Dendritic cell treated with granulocyte-macrophage colony-stimulating factor and Interleukin-4, amounts not matched to agents 40 ng/mL and 50 ng/mL, for 4 days (primary cell): ENCODE data around the gene CRYL1.

Source experiments
- H3K27ac Mint-ChIP-seq: one replicate; pipeline ENCODE4 v1.8.0; 2022; ENCODE audit warnings: mild to moderate bottlenecking, mixed read lengths
- H3K27me3 Mint-ChIP-seq: one replicate; pipeline ENCODE4 v1.8.0; 2022; ENCODE audit warnings: mild to moderate bottlenecking, mixed read lengths
- H3K36me3 Mint-ChIP-seq: one replicate; pipeline ENCODE4 v1.8.0; 2022; ENCODE audit warnings: low read depth, mixed read lengths
- H3K4me1 Mint-ChIP-seq: one replicate; pipeline ENCODE4 v1.8.0; 2022; ENCODE audit warnings: low read depth, mixed read lengths
- H3K4me3 Mint-ChIP-seq: one replicate; pipeline ENCODE4 v1.8.0; 2022; ENCODE audit warnings: mild to moderate bottlenecking, moderate library complexity, mixed read lengths
- H3K9me3 Mint-ChIP-seq: one replicate; pipeline ENCODE4 v1.8.0; 2022; ENCODE audit warnings: mixed read lengths
- intact Hi-C: fragments of 100-400 bp; cut with micrococcal nuclease; formaldehyde crosslinking; loops from one replicate; pipeline ENCODE4 v1.15.0; 2022

The CRYL1 gene

GRCh38 chr13:20553311-20553710, 27.7 kb upstream of the CRYL1 start:
- no peaks in the 10 kb centered on the region for H3K27me3 Mint-ChIP-seq
- no peaks in the 10 kb centered on the region for H3K9me3 Mint-ChIP-seq
- no peak overlapping the region for H3K27ac Mint-ChIP-seq
- no peaks in the 10 kb centered on the region for H3K36me3 Mint-ChIP-seq
- intact Hi-C loops = no loop called here
- H3K4me3 Mint-ChIP-seq = no peak overlapping the region
- no peaks in the 10 kb centered on the region for H3K4me1 Mint-ChIP-seq

GRCh38 chr13:20550799-20551198, 25.1 kb upstream of the CRYL1 start:
- Mint-ChIP-seq H3K9me3 (no peaks in the 10 kb centered on the region), H3K4me3 (no peak overlapping the region), H3K4me1 (peaks cover 20% of the 10 kb centered on the region), H3K27ac (no peak overlapping the region), H3K36me3 (no peaks in the 10 kb centered on the region), H3K27me3 (no peaks in the 10 kb centered on the region)
- intact Hi-C loops = no loop called here

- Mint-ChIP-seq H3K4me1 (peaks cover 29% of the 10 kb centered on the region), H3K9me3 (no peaks in the 10 kb centered on the region), H3K36me3 (no peaks in the 10 kb centered on the region), H3K27ac (peak overlapping the region; percentile 48), H3K4me3 (no peak overlapping the region), H3K27me3 (no peaks in the 10 kb centered on the region)
- intact Hi-C loops = no loop called here
Observed at GRCh38 chr13:20547479-20547908, 21.8 kb upstream of the CRYL1 start.

GRCh38 chr13:20546556-20546955, 20.9 kb upstream of the CRYL1 start:
- H3K27me3 Mint-ChIP-seq = no peaks in the 10 kb centered on the region
- peak overlapping the region; percentile 7 for H3K4me3 Mint-ChIP-seq
- H3K9me3 Mint-ChIP-seq = no peaks in the 10 kb centered on the region
- intact Hi-C loops = no loop called here
- peaks cover 29% of the 10 kb centered on the region for H3K4me1 Mint-ChIP-seq
- H3K36me3 Mint-ChIP-seq = no peaks in the 10 kb centered on the region
- peak overlapping the region; percentile 77 for H3K27ac Mint-ChIP-seq

- no peaks in the 10 kb centered on the region for H3K36me3 Mint-ChIP-seq
- intact Hi-C loops = loop anchor here (1.0 kb wide), 1 partner anchor 18 kb away; no protein-coding TSS in a partner anchor
- H3K4me1 Mint-ChIP-seq = peaks cover 29% of the 10 kb centered on the region
- H3K9me3 Mint-ChIP-seq = no peaks in the 10 kb centered on the region
- peak overlapping the region; percentile 20 for H3K4me3 Mint-ChIP-seq
- H3K27ac Mint-ChIP-seq = peak overlapping the region; percentile 84
- no peaks in the 10 kb centered on the region for H3K27me3 Mint-ChIP-seq
Observed at GRCh38 chr13:20544201-20544923, 18.7 kb upstream of the CRYL1 start.

- Mint-ChIP-seq H3K4me1 (peaks cover 6% of the 10 kb centered on the region), H3K27ac (no peak overlapping the region), H3K9me3 (no peaks in the 10 kb centered on the region), H3K36me3 (no peaks in the 10 kb centered on the region), H3K4me3 (no peak overlapping the region), H3K27me3 (no peaks in the 10 kb centered on the region)
- intact Hi-C loops = no loop called here
Observed at GRCh38 chr13:20536992-20537391, 11.3 kb upstream of the CRYL1 start.

GRCh38 chr13:20534038-20534608, 8.5 kb upstream of the CRYL1 start:
- Mint-ChIP-seq H3K4me3 (no peak overlapping the region), H3K9me3 (no peaks in the 10 kb centered on the region), H3K27ac (no peak overlapping the region), H3K4me1 (peaks cover 6% of the 10 kb centered on the region), H3K27me3 (no peaks in the 10 kb centered on the region), H3K36me3 (no peaks in the 10 kb centered on the region)
- intact Hi-C loops = no loop called here

GRCh38 chr13:20528452-20528851, 2.8 kb upstream of the CRYL1 start:
- Mint-ChIP-seq H3K4me1 (peaks cover 36% of the 10 kb centered on the region), H3K27me3 (no peaks in the 10 kb centered on the region), H3K36me3 (peaks cover 6% of the 10 kb centered on the region), H3K27ac (peak overlapping the region; percentile 63), H3K4me3 (no peak overlapping the region), H3K9me3 (no peaks in the 10 kb centered on the region)
- intact Hi-C loops = no loop called here

- Mint-ChIP-seq H3K27ac (peak overlapping the region; percentile 96), H3K27me3 (no peaks in the 10 kb centered on the region), H3K4me1 (peaks cover 42% of the 10 kb centered on the region), H3K4me3 (peak overlapping the region; percentile 86), H3K9me3 (no peaks in the 10 kb centered on the region), H3K36me3 (peaks cover 6% of the 10 kb centered on the region)
- intact Hi-C loops = loop anchor here (1.0 to 2.0 kb wide), 2 partner anchors 18 to 40 kb away; partner anchors contain the start of gene IFT88
Observed at GRCh38 chr13:20526664-20527063, 1.0 kb upstream of the CRYL1 start.

GRCh38 chr13:20525144-20525600, 485 bp downstream of the CRYL1 start:
- H3K4me1 Mint-ChIP-seq = peaks cover 43% of the 10 kb centered on the region
- peak overlapping the region; percentile 96 for H3K27ac Mint-ChIP-seq
- H3K4me3 Mint-ChIP-seq = peak overlapping the region; percentile 86
- H3K27me3 Mint-ChIP-seq = no peaks in the 10 kb centered on the region
- intact Hi-C loops = loop anchor here (1.0 kb wide), 1 partner anchor 24 kb away; no protein-coding TSS in a partner anchor
- no peaks in the 10 kb centered on the region for H3K9me3 Mint-ChIP-seq
- peaks cover 8% of the 10 kb centered on the region for H3K36me3 Mint-ChIP-seq

- intact Hi-C loops = no loop called here
- H3K27me3 Mint-ChIP-seq = no peaks in the 10 kb centered on the region
- no peaks in the 10 kb centered on the region for H3K9me3 Mint-ChIP-seq
- H3K27ac Mint-ChIP-seq = no peak overlapping the region
- H3K4me3 Mint-ChIP-seq = no peak overlapping the region
- H3K36me3 Mint-ChIP-seq = peaks cover 13% of the 10 kb centered on the region
- H3K4me1 Mint-ChIP-seq = peaks cover 47% of the 10 kb centered on the region
Observed at GRCh38 chr13:20521364-20522115, 4.1 kb downstream of the CRYL1 start.

GRCh38 chr13:20519875-20520274, 5.8 kb downstream of the CRYL1 start:
- Mint-ChIP-seq H3K4me3 (no peak overlapping the region), H3K9me3 (no peaks in the 10 kb centered on the region), H3K27me3 (no peaks in the 10 kb centered on the region), H3K27ac (no peak overlapping the region), H3K4me1 (peaks cover 38% of the 10 kb centered on the region), H3K36me3 (peaks cover 7% of the 10 kb centered on the region)
- intact Hi-C loops = no loop called here

GRCh38 chr13:20518660-20519100, 7.0 kb downstream of the CRYL1 start:
- intact Hi-C loops = no loop called here

GRCh38 chr13:20514866-20515265, 10.8 kb downstream of the CRYL1 start:
- Mint-ChIP-seq H3K4me3 (no peak overlapping the region), H3K27ac (no peak overlapping the region), H3K4me1 (peaks cover 35% of the 10 kb centered on the region), H3K9me3 (no peaks in the 10 kb centered on the region), H3K36me3 (peaks cover 29% of the 10 kb centered on the region), H3K27me3 (no peaks in the 10 kb centered on the region)
- intact Hi-C loops = no loop called here

More at GRCh38 chr13:20518660-20519100, 7.0 kb downstream of the CRYL1 start:
- peaks cover 32% of the 10 kb centered on the region for H3K4me1 Mint-ChIP-seq
- no peaks in the 10 kb centered on the region for H3K27me3 Mint-ChIP-seq
- H3K9me3 Mint-ChIP-seq = no peaks in the 10 kb centered on the region
- peaks cover 7% of the 10 kb centered on the region for H3K36me3 Mint-ChIP-seq
- no peak overlapping the region for H3K27ac Mint-ChIP-seq
- H3K4me3 Mint-ChIP-seq = no peak overlapping the region
